ENCODE results near the gene GALNS. TPM values are rescaled to one million over a fixed set of nuclear protein-coding genes. Genes with fewer than 3 reads are reported as not detected.

The GALNS gene
- total and polyA plus RNA-seq, 2 of the 8 experiments (the other 6 are each of a cell fraction or from before 2014, with no cell fraction given) = 8.9 to 17.8 TPM

DNA sequence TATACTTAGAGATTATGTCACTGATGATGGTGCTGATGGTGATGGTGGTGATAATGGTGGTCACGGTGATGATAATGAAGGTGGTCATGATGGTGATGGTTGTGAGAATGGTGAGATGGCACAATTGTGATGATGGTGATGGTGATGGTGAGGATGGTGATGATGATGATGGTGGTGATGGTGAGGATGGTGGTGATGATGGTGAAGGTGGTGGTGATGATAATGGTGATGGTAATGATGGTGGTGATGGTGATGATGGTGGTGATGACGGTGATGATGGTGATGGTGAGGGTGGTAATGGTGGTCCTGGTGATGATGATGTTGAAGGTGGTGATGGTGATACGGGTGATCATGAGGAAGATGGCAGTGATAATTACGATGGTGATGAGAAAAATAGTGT lies 58.7 kb downstream of the GALNS start:
- Histone ChIP-seq H3K23me2 (ENCODE audit: low read depth, low read length) (peaks cover 4% of the 10 kb centered on the region; the same call in 1 of the 2 replicates), H3K9me3 (ENCODE audit: insufficient read depth in 2 of 2, low read depth in 1 of 2, low read length in 1 of 2) (no peaks in the 10 kb centered on the region)
- TF ChIP-seq TAF1 (IDR thresholded peaks at IDR 0.05; ENCODE audit: low read depth, low read length) (no peak), SIN3A (conservative IDR thresholded peaks at IDR 0.05 in 1 of 2, IDR thresholded peaks at IDR 0.05 in 1 of 2; ENCODE audit: low read depth in 1 of 2, low read length in 2 of 2) (no peak), SRF (IDR thresholded peaks at IDR 0.05; ENCODE audit: low read depth, low read length) (no peak), TAF7 (optimal IDR thresholded peaks at IDR 0.05; ENCODE audit: borderline replicate concordance, low read depth, low read length) (no peak), TCF12 (IDR thresholded peaks at IDR 0.05; ENCODE audit: low read depth, low read length) (no peak), TEAD4 (IDR thresholded peaks at IDR 0.05; ENCODE audit: low read depth, low read length) (no peak), POU5F1 (IDR thresholded peaks at IDR 0.05; ENCODE audit: low read depth, low read length) (no peak), SP4 (IDR thresholded peaks at IDR 0.05; ENCODE audit: low read length) (no peak), SIRT6 (IDR thresholded peaks at IDR 0.05; ENCODE audit: low read length) (no peak), RFX5 (IDR thresholded peaks at IDR 0.05; ENCODE audit: borderline replicate concordance, low read depth, low read length) (no peak)
- TF ChIP-seq, protein P1, sequence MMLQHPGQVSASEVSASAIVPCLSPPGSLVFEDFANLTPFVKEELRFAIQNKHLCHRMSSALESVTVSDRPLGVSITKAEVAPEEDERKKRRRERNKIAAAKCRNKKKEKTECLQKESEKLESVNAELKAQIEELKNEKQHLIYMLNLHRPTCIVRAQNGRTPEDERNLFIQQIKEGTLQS (IDR thresholded peaks at IDR 0.05; ENCODE audit: insufficient read depth, low read depth, low read length) = no peak
- TF ChIP-seq, protein P2, sequence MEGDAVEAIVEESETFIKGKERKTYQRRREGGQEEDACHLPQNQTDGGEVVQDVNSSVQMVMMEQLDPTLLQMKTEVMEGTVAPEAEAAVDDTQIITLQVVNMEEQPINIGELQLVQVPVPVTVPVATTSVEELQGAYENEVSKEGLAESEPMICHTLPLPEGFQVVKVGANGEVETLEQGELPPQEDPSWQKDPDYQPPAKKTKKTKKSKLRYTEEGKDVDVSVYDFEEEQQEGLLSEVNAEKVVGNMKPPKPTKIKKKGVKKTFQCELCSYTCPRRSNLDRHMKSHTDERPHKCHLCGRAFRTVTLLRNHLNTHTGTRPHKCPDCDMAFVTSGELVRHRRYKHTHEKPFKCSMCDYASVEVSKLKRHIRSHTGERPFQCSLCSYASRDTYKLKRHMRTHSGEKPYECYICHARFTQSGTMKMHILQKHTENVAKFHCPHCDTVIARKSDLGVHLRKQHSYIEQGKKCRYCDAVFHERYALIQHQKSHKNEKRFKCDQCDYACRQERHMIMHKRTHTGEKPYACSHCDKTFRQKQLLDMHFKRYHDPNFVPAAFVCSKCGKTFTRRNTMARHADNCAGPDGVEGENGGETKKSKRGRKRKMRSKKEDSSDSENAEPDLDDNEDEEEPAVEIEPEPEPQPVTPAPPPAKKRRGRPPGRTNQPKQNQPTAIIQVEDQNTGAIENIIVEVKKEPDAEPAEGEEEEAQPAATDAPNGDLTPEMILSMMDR (IDR thresholded peaks at IDR 0.05; ENCODE audit: control extremely low read depth in 1 of 3, insufficient read depth in 1 of 3, low read depth in 1 of 3, low read length in 3 of 3) = no peak

More for the DNA sequence above, 58.7 kb downstream of the GALNS start:
- H4K8ac ChIP-seq (ENCODE audit: extremely low read depth, insufficient read depth, low read length) = no peak overlapping the region
- H3K9ac ChIP-seq (replicated peaks in 1 of 4; ENCODE audit: extremely low read depth in 1 of 4, low read depth in 3 of 4, low read length in 3 of 4) = no peak overlapping the region
- peak overlapping the region; percentile 98 for H2AK5ac ChIP-seq (ENCODE audit: low read depth, low read length)
- FAIRE-seq (no peak), DNase-seq (ENCODE audit: low read depth in 1 of 2, low spot score in 2 of 2) (no peak)
- H3K23ac ChIP-seq (ENCODE audit: insufficient read length) = no peak overlapping the region
- H4K91ac ChIP-seq (replicated peaks; ENCODE audit: insufficient read length, low read length) = no peak overlapping the region
- no peaks in the 10 kb centered on the region for H3K36me3 ChIP-seq (ENCODE audit: control insufficient read depth in 2 of 4, insufficient read depth in 4 of 4, low read length in 3 of 4)
- H2BK15ac ChIP-seq (ENCODE audit: low read length) = no peak overlapping the region
- CTCF ChIA-PET (ENCODE audit: partially characterized antibody) = interaction anchor here (0.6 to 1.5 kb wide), 3 partner anchors 34 to 365 kb away, joined by 3 read pairs; partner anchors contain the start of gene TRAPPC2L
- no peak overlapping the region for H4K5ac ChIP-seq (ENCODE audit: insufficient read length, low read depth, low read length)
- no peak overlapping the region for H2AFZ ChIP-seq (ENCODE audit: low read length)
- no peak overlapping the region for H3K27ac ChIP-seq (ENCODE audit: low read depth, low read length)
- H3K56ac ChIP-seq (replicated peaks; ENCODE audit: insufficient read length, low read depth, low read length) = no peak overlapping the region
- peaks cover 0 to 4% of the 10 kb centered on the region in 2 experiments for H4K20me1 ChIP-seq (replicated peaks in 1 of 2; ENCODE audit: control insufficient read depth in 1 of 2, insufficient read depth in 2 of 2, low read length in 2 of 2)
- peaks cover 0 to 6% (median 3%) of the 10 kb centered on the region in 4 experiments; a peak in 6 of 7 replicates for H3K4me1 ChIP-seq (replicated peaks in 1 of 4; ENCODE audit: control insufficient read depth in 3 of 4, insufficient read depth in 4 of 4, low read length in 3 of 4)
- no peak overlapping the region for H2BK120ac ChIP-seq (replicated peaks; ENCODE audit: low read depth, low read length)
- no peak overlapping the region for H2BK12ac ChIP-seq (ENCODE audit: low read depth, low read length)
- no peak overlapping the region for H3K4me2 ChIP-seq (ENCODE audit: insufficient read depth in 1 of 2, low read depth in 2 of 2, low read length in 2 of 2)
- no peaks in the 10 kb centered on the region for H3K79me2 ChIP-seq (ENCODE audit: control insufficient read depth in 1 of 2, insufficient read depth in 2 of 2, low read length in 2 of 2)
- no peaks in the 10 kb centered on the region for H3K27me3 ChIP-seq (replicated peaks in 1 of 4; ENCODE audit: control insufficient read depth in 3 of 4, extremely low read depth in 1 of 4, insufficient read depth in 3 of 4, low read length in 3 of 4)
- WGBS, 2 experiments (ENCODE audit: extremely low coverage in 1 of 2, insufficient coverage in 1 of 2, insufficient read length in 1 of 2, insufficient replicate concordance in 2 of 2, low coverage in 1 of 2, low lambda C conversion rate in 2 of 2, missing lambda C conversion rate in 1 of 2) = 84 to 100% methylated on average over 2 to 4 of the region's 4 CpGs
- H3K4me3 ChIP-seq (ENCODE audit: extremely low read depth in 1 of 4, insufficient read depth in 2 of 4, low read depth in 3 of 4, low read length in 4 of 4) = no peak overlapping the region
- no peak overlapping the region for H3K14ac ChIP-seq (ENCODE audit: insufficient read length)
- no peaks in the 10 kb centered on the region for H3K79me1 ChIP-seq (ENCODE audit: low read depth, low read length)
- POLR2A ChIA-PET (ENCODE audit: partially characterized antibody) = interaction anchor here (2.8 to 5.3 kb wide), 3 partner anchors 11 to 14 kb away, joined by 10 to 66 read pairs (median 16); partner anchors contain the start of genes APRT and PIEZO1
- no peak overlapping the region for H2BK20ac ChIP-seq (ENCODE audit: low read length)
- H3K4ac ChIP-seq (replicated peaks; ENCODE audit: insufficient read length, low read depth, low read length) = no peak overlapping the region
- H2BK5ac ChIP-seq (ENCODE audit: low read depth, low read length) = no peak overlapping the region
- H3K18ac ChIP-seq (ENCODE audit: extremely low read depth, low read length) = no peak overlapping the region
